GM18508 (cell line): ENCODE data around the gene APOB.

Experiments used
- ATAC-seq: cut with Tn5 transposase; IDR thresholded peaks from one replicate; pipeline ENCODE4 v1.9.1; 2021; ENCODE audit warnings: moderate number of reproducible peaks; ENCODE audit not compliant: insufficient read depth, unreplicated experiment

The APOB gene

GRCh38 chr2:21006423-21007128 is 37.3 kb downstream of the APOB start:
- ATAC-seq, result no peak

DNA sequence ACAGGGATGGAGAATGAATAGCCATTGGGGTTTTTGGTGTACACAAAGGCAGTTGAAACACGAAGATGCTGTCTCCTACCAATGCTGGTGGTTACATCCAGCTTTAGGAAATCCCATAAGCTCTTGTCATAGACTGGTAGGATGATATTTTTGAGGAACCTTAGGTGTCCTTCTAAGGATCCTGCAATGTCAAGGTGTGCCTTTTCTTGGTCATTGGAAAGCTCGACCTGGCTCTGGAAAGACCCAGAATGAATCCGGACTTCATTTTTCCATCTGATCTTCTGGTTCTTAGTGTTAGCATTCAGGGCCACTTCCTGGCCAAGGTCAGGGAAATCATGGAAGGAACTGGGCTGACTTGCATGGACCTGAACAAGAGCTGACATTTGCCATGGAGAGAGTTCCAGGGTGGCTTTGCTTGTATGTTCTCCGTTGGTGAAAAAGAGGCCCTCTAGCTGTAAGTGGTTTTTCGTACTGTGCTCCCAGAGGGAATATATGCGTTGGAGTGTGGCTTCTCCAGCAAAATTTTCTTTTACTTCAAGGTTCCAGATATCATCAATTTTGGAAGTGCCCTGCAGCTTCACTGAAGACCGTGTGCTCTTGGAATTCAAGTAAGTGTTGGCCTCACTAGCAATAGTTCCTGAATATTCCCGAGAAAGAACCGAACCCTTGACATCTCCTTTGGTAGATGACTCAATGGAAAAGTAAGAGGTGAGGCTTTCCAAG is 38.0 kb downstream of the APOB start:
- ATAC-seq, result no peak

DNA sequence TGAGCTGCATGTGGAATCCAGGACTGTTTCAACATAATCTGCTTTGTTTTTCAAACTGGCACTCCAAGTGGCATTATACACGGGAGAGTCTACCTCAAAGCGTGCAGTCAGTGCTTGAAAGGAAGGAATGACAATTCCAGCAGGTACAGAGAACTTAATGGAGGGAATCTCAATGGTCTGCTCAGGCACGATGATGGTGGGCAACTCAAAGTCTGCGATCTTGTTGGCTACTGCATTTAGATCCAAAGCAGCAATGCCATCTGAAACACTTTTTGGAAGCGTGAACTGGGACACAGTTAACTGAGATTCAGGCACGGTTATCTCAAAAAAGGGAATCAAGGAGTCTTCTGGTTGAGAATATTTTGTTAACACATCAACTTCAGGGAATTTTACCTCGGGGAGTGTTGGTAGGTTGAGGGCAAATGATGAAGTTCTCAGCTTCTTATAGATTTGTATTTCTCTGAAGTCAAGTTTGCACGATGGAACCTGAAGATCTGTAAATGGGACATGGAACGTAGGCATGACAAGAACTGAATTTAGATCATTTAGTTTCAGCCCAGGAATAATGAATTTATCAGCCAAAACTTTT is 38.7 kb downstream of the APOB start:
- ATAC-seq, result no peak

DNA sequence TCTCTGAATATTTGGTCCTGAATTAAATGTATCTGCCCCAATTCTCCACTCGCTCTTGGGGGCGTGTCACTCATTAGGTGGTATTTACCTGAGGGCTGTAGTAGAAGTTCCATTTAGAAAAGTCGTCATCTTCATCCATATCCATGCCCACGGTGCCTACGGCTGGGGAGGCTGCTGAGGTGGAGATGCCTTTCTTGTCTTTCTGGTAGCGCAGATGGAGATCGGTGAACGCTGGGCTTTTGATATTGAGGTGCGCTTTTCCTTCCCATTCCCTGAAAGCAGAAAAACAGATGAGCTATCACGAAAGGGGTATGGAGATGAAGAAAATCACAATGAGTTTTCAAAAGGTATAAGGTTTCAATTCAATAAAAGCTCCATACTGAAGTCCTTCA is 39.7 kb downstream of the APOB start:
- ATAC-seq, result no peak

- no peak for ATAC-seq
Observed at GRCh38 chr2:21003572-21004180, 40.2 kb downstream of the APOB start.

GRCh38 chr2:21002814-21003192 is 41.1 kb downstream of the APOB start:
- ATAC-seq, result no peak

- ATAC-seq, result no peak
Observed at GRCh38 chr2:21001988-21002813, 41.7 kb downstream of the APOB start.

GRCh38 chr2:21001225-21001946 is 42.5 kb downstream of the APOB start:
- ATAC-seq, result no peak

- no peak for ATAC-seq
Observed at GRCh38 chr2:20999906-21000645, 43.8 kb downstream of the APOB start.

GRCh38 chr2:20998972-20999905 is 44.6 kb downstream of the APOB start:
- ATAC-seq, result no peak

DNA sequence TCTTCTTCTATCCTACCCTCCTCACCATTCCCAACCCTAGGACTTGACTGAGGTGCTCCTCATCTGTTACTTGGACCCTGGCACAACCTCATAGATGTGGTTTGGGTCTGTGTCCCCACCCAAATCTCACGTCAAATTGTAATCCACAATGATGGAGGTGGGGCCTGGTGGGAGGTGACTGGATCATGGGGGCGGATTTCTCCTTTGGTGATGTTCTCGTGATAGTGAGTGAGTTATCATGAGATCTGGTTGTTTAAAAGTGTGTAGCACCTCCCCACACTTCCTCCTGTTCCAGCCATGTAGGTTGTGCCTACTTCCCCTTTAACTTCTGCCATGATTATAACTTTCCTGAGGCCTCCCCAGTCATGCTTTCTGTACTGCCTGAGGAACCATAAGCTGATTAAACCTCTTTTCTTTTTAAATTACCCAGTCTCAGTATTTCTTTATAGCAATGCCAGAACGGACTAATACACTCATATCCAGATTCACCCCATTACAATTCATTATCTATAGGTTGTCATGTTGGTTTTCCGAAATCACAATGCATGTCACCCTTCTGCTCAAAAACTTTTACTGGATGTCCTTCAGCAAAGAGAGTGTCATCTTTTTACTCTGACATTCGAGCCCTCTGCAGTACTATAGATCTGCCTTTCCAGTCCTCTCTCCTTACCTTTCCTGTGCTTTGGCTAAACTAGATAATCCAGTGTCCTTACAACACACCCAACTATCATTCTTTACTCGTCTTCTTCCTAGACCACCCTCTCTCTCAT is 45.7 kb downstream of the APOB start:
- ATAC-seq, result no peak

GRCh38 chr2:20994130-20994529 is 49.7 kb downstream of the APOB start:
- no peak for ATAC-seq

- ATAC-seq, result no peak
Observed at GRCh38 chr2:20992201-20992711, 51.6 kb downstream of the APOB start.

- ATAC-seq, result no peak
Observed at GRCh38 chr2:20990442-20991430, 53.1 kb downstream of the APOB start.

DNA sequence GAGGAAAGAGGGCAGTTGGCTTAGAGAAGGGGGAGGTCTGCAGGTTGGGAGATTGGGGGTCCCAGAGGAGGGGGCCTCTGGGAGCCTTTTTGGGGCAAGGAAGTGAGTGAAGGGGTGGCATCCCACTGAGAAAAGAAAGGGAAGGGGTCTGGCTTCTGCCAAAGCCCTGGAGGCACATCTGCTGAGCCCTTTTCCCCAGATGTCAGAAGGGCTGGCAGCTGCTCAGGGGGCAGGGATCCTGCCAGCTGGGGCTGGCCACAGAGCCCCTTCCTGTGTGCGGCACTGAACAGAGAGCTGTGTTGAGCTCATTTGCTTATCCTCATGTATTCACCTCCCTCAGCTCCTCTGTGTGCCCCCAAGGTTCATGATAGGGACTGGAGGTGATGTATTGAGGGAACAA is 54.5 kb downstream of the APOB start:
- ATAC-seq, result no peak

DNA sequence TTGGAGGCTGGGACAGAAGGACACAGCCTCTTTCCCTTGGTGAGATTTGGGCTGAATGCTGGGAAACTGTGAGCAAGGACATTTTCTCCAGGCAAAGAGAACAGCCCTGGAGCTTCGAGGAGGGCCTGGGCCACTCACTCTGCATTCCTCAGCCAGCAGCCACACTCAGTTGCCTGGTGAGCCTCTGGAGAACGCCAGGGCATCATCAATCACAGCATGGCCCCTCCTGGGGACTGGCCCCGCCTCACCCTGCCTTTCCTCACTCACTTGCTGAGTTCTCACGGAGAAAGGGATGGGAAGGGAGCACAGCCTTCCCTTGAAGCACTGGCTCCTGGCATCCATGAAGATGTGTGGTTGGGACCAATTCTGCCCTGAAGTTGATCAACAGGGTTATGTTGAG is 55.0 kb downstream of the APOB start:
- no peak for ATAC-seq
